ENCODE results near the gene FAM187B.
A peak's percentile ranks its signal among the peaks of the same experiment; 100 is the strongest.
"Not testable (repeated sequence)": the region's sequence is repeated elsewhere in the genome, so short reads cannot be mapped to it uniquely, and the experiment has no call there.

The FAM187B gene

GRCh38 chr19:35231956-35232645 lies 3.6 kb upstream of the FAM187B start:
- DNase-seq: no peak

GRCh38 chr19:35229601-35230000 lies 1.1 kb upstream of the FAM187B start:
- DNase-seq: no peak

- DNase-seq: no peak
Measured at GRCh38 chr19:35226748-35227147, 1.8 kb downstream of the FAM187B start.

- DNase-seq: no peak
Measured at GRCh38 chr19:35225951-35226350, 2.6 kb downstream of the FAM187B start.

GRCh38 chr19:35224681-35225571 lies 3.6 kb downstream of the FAM187B start:
- DNase-seq: no peak

GRCh38 chr19:35223862-35224505 lies 4.6 kb downstream of the FAM187B start:
- no peak for DNase-seq

GRCh38 chr19:35223084-35223790 lies 5.3 kb downstream of the FAM187B start:
- DNase-seq: no peak

GRCh38 chr19:35222373-35223015 lies 6.0 kb downstream of the FAM187B start:
- no peak for DNase-seq

GRCh38 chr19:35220973-35221590 lies 7.5 kb downstream of the FAM187B start:
- not testable (repeated sequence) for DNase-seq

- peak; percentile 25 for DNase-seq
Measured at GRCh38 chr19:35220315-35220921, 8.1 kb downstream of the FAM187B start.

GRCh38 chr19:35219008-35219407 lies 9.5 kb downstream of the FAM187B start:
- no peak for DNase-seq

GRCh38 chr19:35217649-35217990 lies 10.9 kb downstream of the FAM187B start:
- no peak for DNase-seq

GRCh38 chr19:35216833-35217648 lies 11.5 kb downstream of the FAM187B start:
- DNase-seq: peak; percentile 78

GRCh38 chr19:35216016-35216832 lies 12.3 kb downstream of the FAM187B start:
- peak; percentile 53 for DNase-seq

- DNase-seq: peak; percentile 22
Measured at GRCh38 chr19:35214766-35215422, 13.6 kb downstream of the FAM187B start.

- peak; percentile 89 for DNase-seq
Measured at GRCh38 chr19:35213663-35214632, 14.6 kb downstream of the FAM187B start.

GRCh38 chr19:35212241-35212640 lies 16.3 kb downstream of the FAM187B start:
- DNase-seq: peak; percentile 65
